ACC112 (cell line): Measurements from ENCODE around the gene TNRC6C.

Source experiments
- H2AFZ ChIP-seq: fragments of 200-600 bp; sonication (generic); one replicate; pipeline ENCODE4 v1.6.0; 2017; ENCODE audit warnings: antibody characterized with exemption, low read length; ENCODE audit not compliant: unreplicated experiment
- H3K27ac ChIP-seq: fragments of 200-600 bp; sonication (generic); 2 replicates; pipeline ENCODE4 v1.5.1; 2014; ENCODE audit warnings: low read depth, mild to moderate bottlenecking, antibody characterized with exemption, low read length, moderate library complexity
- H3K27me3 ChIP-seq: fragments of 200-600 bp; sonication (generic); 2 replicates; pipeline ENCODE4 v1.6.1; 2014; ENCODE audit warnings: mild to moderate bottlenecking, antibody characterized with exemption, low read length, moderate library complexity, mixed read lengths; ENCODE audit not compliant: insufficient read depth
- H3K36me3 ChIP-seq: fragments of 200-600 bp; sonication (generic); 2 replicates; pipeline ENCODE4 v1.6.1; 2016; ENCODE audit warnings: mild to moderate bottlenecking, antibody characterized with exemption, low read length, moderate library complexity, mixed read lengths; ENCODE audit not compliant: insufficient read depth
- H3K4me1 ChIP-seq: fragments of 200-600 bp; sonication (generic); one replicate; pipeline ENCODE4 v1.6.1; 2016; ENCODE audit warnings: low read length, mixed read lengths; ENCODE audit not compliant: insufficient read depth, unreplicated experiment, control insufficient read depth
- H3K4me3 ChIP-seq: fragments of 200-600 bp; sonication (generic); 2 replicates; pipeline ENCODE4 v1.5.1; 2014; ENCODE audit warnings: mild to moderate bottlenecking, low read depth, low read length
- H3K79me2 ChIP-seq: fragments of 200-600 bp; sonication (generic); one replicate; pipeline ENCODE4 v1.6.0; 2016; ENCODE audit warnings: low read length; ENCODE audit not compliant: control insufficient read depth, unreplicated experiment, insufficient read depth

TNRC6C gene

GRCh38 chr17:78000341-78000740 lies 41.8 kb downstream of the TNRC6C start:
- Histone ChIP-seq H3K27ac (peak overlapping the region; percentile 37), H3K27me3 (no peaks in the 10 kb centered on the region), H3K4me1 (peaks cover 21% of the 10 kb centered on the region), H3K79me2 (peaks cover 3% of the 10 kb centered on the region), H2AFZ (no peak overlapping the region), H3K4me3 (peak overlapping the region; percentile 18; the same call in 1 of the 2 replicates), H3K36me3 (no peaks in the 10 kb centered on the region)

- Histone ChIP-seq H3K79me2 (no peaks in the 10 kb centered on the region), H3K4me1 (peaks cover 21% of the 10 kb centered on the region), H3K27ac (no peak overlapping the region), H3K36me3 (no peaks in the 10 kb centered on the region), H2AFZ (no peak overlapping the region), H3K4me3 (no peak overlapping the region), H3K27me3 (no peaks in the 10 kb centered on the region)
Observed at GRCh38 chr17:78001182-78001581, 42.7 kb downstream of the TNRC6C start.

DNA sequence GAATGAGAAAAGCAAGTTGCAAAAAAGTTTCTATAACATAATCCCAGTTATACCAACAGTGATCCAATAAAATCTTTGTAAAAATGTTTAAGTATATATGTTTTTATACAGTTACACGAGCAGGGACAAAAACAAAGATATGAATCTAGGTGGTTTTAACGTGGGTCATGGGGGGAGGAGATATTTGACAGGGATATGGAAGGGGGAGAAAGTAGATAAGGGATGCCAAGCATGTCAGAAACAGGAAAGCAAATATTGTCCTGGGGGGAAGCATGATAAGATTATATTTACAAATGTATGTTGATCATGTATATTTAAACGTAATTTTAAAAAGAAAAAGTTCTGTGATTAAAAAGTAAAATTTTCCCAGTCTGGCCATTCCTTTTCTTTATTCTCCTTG lies 43.1 kb downstream of the TNRC6C start:
- Histone ChIP-seq H3K4me1 (peaks cover 21% of the 10 kb centered on the region), H3K27ac (no peak overlapping the region), H3K27me3 (no peaks in the 10 kb centered on the region), H3K4me3 (no peak overlapping the region), H3K36me3 (no peaks in the 10 kb centered on the region), H3K79me2 (no peaks in the 10 kb centered on the region), H2AFZ (no peak overlapping the region)

- Histone ChIP-seq H3K79me2 (no peaks in the 10 kb centered on the region), H3K4me3 (no peak overlapping the region), H3K4me1 (peaks cover 21% of the 10 kb centered on the region), H2AFZ (no peak overlapping the region), H3K27ac (no peak overlapping the region), H3K36me3 (no peaks in the 10 kb centered on the region), H3K27me3 (no peaks in the 10 kb centered on the region)
Observed at GRCh38 chr17:78002166-78002565, 43.7 kb downstream of the TNRC6C start.

- Histone ChIP-seq H3K4me3 (no peak overlapping the region), H3K4me1 (peaks cover 8% of the 10 kb centered on the region), H3K27ac (no peak overlapping the region), H3K36me3 (no peaks in the 10 kb centered on the region), H2AFZ (no peak overlapping the region), H3K27me3 (no peaks in the 10 kb centered on the region), H3K79me2 (no peaks in the 10 kb centered on the region)
Observed at GRCh38 chr17:78005452-78006171, 47.1 kb downstream of the TNRC6C start.

GRCh38 chr17:78006338-78006737 lies 47.8 kb downstream of the TNRC6C start:
- no peaks in the 10 kb centered on the region for H3K36me3 ChIP-seq
- H3K79me2 ChIP-seq, result no peaks in the 10 kb centered on the region
- no peaks in the 10 kb centered on the region for H3K27me3 ChIP-seq
- H3K27ac ChIP-seq, result no peak overlapping the region
- no peak overlapping the region for H3K4me3 ChIP-seq
- H2AFZ ChIP-seq, result no peak overlapping the region
- peaks cover under 1% of the 10 kb centered on the region for H3K4me1 ChIP-seq

GRCh38 chr17:78007647-78008046 lies 49.1 kb downstream of the TNRC6C start:
- no peak overlapping the region for H3K4me3 ChIP-seq
- no peaks in the 10 kb centered on the region for H3K4me1 ChIP-seq
- H3K79me2 ChIP-seq, result no peaks in the 10 kb centered on the region
- no peaks in the 10 kb centered on the region for H3K27me3 ChIP-seq
- no peak overlapping the region for H2AFZ ChIP-seq
- no peaks in the 10 kb centered on the region for H3K36me3 ChIP-seq
- H3K27ac ChIP-seq, result no peak overlapping the region

- no peaks in the 10 kb centered on the region for H3K36me3 ChIP-seq
- H3K79me2 ChIP-seq, result no peaks in the 10 kb centered on the region
- no peaks in the 10 kb centered on the region for H3K4me1 ChIP-seq
- no peak overlapping the region for H3K4me3 ChIP-seq
- H3K27ac ChIP-seq, result no peak overlapping the region
- H2AFZ ChIP-seq, result no peak overlapping the region
- no peaks in the 10 kb centered on the region for H3K27me3 ChIP-seq
Observed at GRCh38 chr17:78010759-78011158, 52.3 kb downstream of the TNRC6C start.

DNA sequence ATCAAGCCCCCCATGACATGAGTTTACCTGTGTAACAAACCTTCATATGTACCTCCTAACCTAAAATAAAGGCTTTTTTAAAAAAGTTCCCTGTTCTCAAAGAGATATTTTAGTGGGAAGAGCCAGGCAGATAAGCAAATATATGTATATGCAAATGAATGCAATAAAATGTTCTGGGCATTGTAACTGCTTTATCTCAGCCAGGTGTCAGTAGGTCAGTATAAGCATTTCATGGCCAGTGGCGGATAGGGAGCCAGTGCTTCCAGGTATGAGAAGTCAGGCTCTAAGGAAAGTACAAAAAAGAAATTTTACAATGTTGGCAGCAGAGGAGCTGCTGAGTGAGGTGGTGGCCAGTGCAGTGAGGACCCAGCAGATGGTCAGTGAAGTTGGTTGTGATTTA lies 53.9 kb downstream of the TNRC6C start:
- Histone ChIP-seq H2AFZ (no peak overlapping the region), H3K36me3 (no peaks in the 10 kb centered on the region), H3K4me1 (no peaks in the 10 kb centered on the region), H3K4me3 (no peak overlapping the region), H3K27ac (no peak overlapping the region), H3K79me2 (no peaks in the 10 kb centered on the region), H3K27me3 (no peaks in the 10 kb centered on the region)

DNA sequence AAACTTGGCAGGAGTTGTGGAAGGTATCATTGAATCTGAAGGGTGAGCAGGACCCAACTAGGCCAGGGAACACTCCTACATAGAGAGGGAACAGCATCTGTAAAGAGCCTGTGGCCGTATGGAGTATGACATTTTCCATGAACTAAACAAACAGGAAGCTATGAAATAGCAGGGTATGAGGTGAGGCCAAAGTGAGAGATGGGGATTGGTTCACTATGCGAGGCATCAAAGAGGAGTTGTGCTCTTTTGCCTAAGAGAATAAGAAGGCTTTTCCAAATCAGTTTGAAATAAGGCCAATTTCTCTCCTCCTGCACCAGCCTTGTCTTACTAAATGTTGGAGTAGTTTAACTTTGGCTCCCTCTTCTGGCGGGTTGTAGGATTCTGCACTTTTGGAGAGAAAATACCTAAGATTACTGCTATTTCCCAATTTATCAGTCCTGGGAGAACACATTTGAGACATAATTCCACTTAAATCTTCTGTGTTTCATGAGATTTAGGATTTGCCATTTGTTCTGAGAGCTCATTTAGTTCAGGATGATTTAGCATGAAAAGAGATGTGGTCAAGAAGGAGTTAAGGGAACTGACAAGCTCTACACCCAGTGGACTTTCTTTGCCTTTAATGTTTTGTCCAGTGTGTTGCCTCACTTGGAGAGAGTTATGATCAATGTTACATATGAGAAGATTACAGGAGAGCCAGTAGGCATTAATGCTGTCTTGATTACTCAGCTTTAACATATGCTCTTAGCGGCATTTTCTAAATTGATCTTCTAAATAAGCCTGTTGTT lies 55.4 kb downstream of the TNRC6C start:
- H3K79me2 ChIP-seq, result no peaks in the 10 kb centered on the region
- no peak overlapping the region for H3K4me3 ChIP-seq
- no peak overlapping the region for H2AFZ ChIP-seq
- H3K36me3 ChIP-seq, result no peaks in the 10 kb centered on the region
- no peaks in the 10 kb centered on the region for H3K4me1 ChIP-seq
- no peak overlapping the region for H3K27ac ChIP-seq
- H3K27me3 ChIP-seq, result no peaks in the 10 kb centered on the region

DNA sequence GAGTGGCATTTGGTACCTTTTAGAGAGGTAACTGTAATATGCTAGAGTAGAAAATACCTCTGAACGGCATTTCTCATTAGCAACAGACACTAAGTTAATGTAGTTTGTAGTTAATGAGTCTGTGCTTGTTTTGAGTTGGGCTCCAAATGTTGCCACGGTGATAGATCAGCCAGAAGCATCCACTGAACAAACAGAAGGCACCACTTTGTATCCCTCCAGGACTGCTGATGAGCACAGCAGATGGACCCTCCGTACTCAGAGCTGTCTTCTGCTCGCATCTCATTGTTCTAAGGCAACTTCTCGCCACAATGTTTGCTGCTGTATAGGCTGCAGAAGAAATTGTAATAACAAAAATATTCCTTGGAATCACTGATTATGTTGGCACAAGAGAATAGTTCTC lies 56.1 kb downstream of the TNRC6C start:
- Histone ChIP-seq H3K4me3 (no peak overlapping the region), H3K27me3 (no peaks in the 10 kb centered on the region), H3K79me2 (no peaks in the 10 kb centered on the region), H3K4me1 (no peaks in the 10 kb centered on the region), H2AFZ (no peak overlapping the region), H3K36me3 (no peaks in the 10 kb centered on the region), H3K27ac (no peak overlapping the region)
